GM19468 (cell line): ENCODE data around the gene ISG20L2.

Experiments used
- ATAC-seq: cut with Tn5 transposase; IDR thresholded peaks from one replicate; pipeline ENCODE4 v1.9.1; 2021; ENCODE audit warnings: mild to moderate bottlenecking, moderate library complexity, moderate number of reproducible peaks; ENCODE audit not compliant: unreplicated experiment; ENCODE audit errors: extremely low read depth

ISG20L2 gene

GRCh38 chr1:156709757-156710489 lies 18.6 kb downstream of the ISG20L2 start:
- no peak for ATAC-seq

GRCh38 chr1:156709031-156709430 lies 19.5 kb downstream of the ISG20L2 start:
- no peak for ATAC-seq

- no peak for ATAC-seq
Observed at GRCh38 chr1:156708218-156708661, 20.3 kb downstream of the ISG20L2 start.

DNA sequence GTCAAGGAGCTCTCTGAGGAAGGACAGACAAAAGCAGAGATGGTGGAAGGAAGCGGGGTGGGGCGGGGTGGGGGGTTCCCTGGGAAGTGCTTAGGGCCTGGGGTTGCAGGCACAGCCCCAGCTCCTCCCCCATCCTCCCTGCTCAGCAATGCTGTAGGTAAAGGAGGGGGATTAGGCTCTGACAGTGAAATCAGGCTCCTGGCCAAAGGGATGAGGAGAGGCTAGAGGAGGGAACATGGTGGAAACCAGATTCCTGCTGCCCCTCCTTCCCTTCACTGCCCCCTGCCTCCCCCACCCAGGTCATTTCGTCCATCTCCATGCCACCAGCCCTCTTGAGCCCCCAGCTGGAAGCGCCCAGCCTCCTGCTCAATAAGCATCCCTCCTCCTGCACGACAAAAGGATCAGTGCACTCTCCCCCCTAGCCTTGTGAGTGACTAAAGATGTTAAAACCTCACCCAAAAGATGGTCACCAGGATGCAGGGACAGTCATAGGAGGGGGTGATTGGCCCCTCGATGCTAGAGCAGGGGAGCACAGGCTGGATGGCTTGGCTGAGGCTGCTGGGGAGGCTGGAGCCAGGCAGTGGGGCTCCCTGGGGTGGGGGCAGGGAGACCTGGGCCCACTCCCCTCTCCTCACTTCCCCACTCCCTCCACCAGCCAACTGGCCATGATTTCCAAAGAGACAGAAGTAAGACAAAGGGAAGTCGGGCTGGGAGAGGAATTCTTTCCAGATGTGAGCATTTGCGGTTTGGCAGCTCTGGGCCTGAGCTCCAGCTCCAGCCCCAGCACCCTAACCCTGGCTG lies 20.9 kb downstream of the ISG20L2 start:
- ATAC-seq: no peak

GRCh38 chr1:156706657-156707416 lies 21.7 kb downstream of the ISG20L2 start:
- no peak for ATAC-seq

DNA sequence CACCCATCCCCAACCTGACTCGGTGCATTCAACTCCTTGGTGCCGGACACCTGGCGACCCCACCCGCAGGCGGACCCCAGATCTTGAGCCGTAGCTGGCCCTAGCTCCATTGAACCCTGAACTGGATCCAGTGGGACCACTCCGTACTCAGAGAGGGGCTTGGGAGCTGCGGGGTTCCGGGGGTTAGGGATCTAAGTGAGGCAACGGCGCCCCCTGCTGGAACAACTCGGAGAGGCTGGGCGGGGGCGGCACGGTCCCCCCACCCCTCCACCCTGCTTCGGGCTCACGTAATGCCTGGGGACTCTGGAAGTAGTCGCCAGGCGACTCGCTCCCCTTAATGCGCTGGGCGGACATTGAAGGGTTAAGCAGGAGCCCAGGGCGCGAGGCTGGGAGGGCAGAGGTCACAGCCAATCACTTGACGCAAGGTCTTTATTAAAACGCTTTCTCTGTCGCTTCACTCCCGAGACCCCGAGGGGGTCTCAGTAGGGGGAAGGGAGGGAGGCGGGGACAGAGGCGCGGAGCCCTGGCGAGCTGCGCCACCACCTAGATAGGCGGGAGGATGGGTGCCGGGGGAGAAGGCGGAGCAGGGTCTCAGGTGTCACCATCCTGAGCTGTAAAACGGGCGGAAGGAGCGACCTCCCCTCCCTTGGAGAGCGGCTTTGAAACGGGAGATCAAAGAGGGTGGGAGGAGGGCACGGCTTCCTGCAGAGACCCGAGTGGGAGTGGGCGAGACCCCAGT lies 22.5 kb downstream of the ISG20L2 start:
- no peak for ATAC-seq

DNA sequence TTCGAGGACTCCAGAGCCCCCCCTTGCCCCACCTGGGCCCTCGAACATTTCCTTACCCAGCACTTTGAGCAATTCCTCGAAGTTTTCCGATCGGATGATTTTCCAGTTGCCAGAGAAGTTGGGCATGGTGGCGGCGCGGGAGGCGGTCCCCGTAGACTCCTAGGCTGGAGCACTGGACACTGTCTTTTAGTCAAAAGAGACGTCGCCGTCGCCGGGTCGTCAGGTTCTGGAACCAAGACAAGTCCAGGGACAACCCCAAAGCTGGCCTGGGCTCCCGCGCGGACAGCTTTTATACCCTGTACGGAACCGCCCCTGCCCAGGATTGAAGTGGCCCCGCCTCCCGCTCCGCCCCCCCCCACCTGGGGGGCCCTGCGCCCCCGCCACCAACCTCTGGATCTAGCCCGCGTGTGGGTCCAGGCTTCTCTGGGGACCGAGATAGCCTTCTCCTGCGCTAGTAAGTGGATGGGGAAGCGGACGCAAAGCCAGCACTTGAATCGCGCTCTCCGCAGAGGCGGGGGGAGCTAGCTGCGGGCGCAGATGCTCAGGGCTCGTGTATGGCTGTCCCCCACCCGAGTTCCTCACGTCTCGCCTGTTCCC lies 23.1 kb downstream of the ISG20L2 start, which contains the start of gene CRABP2:
TSS of gene CRABP2 (minus strand) at position 263 of the 597 bp plus-strand sequence. CDS start at position 126, 137 bp downstream.
- ATAC-seq: no peak

DNA sequence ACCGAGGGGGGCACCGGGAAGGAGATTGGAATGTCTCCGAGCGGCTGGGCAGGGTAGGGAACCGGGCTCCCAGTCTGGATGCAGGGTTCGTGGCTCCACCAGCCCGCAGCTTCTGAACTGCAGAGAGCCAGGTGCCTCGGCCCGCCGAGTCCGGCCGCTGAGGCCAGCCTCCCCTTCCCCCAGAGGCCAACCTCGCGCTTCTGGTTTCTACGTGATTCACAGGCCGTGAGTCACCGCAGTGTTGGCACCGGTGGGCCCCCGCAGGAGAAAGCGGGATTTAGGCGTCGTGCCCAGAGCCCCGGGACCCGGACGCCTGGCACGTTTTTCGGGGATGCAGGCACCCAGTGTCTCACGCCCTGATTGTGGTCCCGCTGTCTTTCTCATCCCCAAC lies 23.6 kb downstream of the ISG20L2 start:
- no peak for ATAC-seq

- no peak for ATAC-seq
Observed at GRCh38 chr1:156704166-156704711, 24.3 kb downstream of the ISG20L2 start.

- ATAC-seq: no peak
Observed at GRCh38 chr1:156703741-156704140, 24.8 kb downstream of the ISG20L2 start.

DNA sequence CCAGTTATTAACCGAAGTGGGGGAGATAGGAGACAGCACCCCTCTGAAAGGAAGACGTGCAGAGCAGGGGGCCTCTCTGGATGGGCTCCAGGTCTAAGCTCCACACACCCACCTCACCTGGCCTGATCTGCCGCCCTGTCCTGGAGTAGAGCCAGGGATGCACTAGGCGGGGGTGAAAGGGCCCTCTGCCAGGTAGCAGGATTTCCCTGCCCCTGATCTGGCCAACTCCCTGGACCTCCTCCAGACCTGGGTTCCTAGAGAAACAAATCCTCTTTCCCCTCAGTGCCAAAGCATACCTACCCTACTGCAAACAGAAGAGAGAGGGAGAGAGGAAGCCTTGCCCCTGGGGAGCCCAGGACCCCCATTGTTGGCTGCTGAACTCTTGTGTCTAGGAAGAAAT lies 25.2 kb downstream of the ISG20L2 start:
- ATAC-seq: no peak

DNA sequence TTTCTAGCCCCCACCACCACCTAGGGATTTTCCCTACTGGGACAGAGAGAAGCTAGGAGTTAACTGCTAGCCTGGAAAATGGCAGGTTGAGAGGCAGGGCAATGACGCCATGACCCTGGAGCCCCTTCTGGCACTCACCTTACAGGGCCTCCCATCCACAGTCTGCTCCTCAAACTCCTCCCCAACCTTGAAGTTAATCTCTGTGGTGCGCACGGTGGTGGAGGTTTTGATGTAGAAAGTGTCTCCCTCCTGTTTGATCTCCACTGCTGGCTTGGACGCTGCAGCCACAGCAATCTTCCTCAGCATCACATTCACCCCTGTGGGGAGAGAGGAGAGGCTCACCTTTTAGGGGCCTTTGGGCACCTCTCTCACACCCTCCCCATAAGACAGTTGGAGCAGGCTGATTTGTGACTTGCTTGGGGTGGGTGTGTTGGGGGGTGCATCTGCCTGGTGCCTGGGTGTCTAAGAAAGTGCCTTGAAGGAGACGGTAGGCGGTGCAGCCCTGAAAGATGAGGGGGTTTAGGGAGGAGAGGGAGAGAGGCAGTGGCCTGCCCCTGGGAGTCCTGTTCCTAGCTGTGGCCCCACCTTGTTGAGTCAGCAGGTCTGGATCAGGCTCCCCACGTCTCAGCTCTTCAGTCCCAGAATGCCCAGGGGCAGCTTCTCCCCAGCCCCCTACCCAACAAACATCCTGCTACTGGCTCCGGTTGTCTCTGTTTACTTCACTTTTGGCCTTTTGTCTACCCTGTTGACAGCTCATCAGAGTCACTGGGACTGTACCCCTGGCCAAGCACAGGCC lies 27.6 kb downstream of the ISG20L2 start:
- ATAC-seq: no peak

- ATAC-seq: no peak
Observed at GRCh38 chr1:156698995-156699394, 29.6 kb downstream of the ISG20L2 start.

DNA sequence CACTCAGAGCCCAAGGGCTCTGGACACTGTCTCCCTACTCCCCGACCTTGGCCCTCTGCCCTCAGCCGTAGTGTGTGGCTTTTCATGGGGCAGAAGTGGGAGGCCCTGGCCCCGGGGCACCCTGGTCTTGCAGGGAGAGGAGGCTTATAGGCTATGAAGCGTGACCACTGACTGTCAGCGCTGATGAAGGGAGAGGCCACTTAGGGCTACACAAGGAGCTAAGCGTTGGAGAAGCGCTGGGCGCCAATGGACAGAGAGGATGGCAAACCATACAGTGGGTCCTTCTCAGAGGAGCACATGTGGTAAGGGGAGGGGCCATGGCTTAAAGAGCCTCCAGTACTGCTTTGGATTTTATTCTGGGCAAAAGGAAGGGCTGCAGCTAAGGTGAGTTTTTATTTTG lies 31.1 kb downstream of the ISG20L2 start:
- ATAC-seq: no peak

- no peak for ATAC-seq
Observed at GRCh38 chr1:156696755-156697154, 31.8 kb downstream of the ISG20L2 start.

DNA sequence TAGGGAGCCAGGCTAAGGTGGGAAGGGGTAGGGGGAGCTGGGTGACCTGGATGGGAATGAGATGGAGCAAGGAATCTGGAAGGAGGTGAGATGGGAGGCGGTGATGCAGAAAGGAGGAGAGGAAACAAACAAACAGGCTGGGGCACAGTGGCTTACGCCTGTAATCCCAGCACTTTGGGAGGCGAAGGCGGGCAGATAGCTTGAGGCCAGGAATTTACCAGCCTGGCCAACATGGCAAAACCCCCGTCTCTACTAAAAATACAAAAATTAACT lies 33.9 kb downstream of the ISG20L2 start:
- no peak for ATAC-seq

- no peak for ATAC-seq
Observed at GRCh38 chr1:156693848-156694689, 34.5 kb downstream of the ISG20L2 start.
